GM10266 (cell line): ENCODE data around the gene SVIP.

Experiments used
- DNase-seq: peaks from one replicate; pipeline ENCODE4 v3.0.0; 2012; ENCODE audit errors: extremely low spot score
- TF ChIP-seq, protein P1 (sequence below): IDR thresholded peaks from 2 replicates; pipeline ENCODE4 v1.5.1; 2012; ENCODE audit warnings: mild to moderate bottlenecking, low read depth; ENCODE audit not compliant: control insufficient read depth, insufficient read depth; ENCODE audit errors: missing control alignments

The SVIP gene

DNA sequence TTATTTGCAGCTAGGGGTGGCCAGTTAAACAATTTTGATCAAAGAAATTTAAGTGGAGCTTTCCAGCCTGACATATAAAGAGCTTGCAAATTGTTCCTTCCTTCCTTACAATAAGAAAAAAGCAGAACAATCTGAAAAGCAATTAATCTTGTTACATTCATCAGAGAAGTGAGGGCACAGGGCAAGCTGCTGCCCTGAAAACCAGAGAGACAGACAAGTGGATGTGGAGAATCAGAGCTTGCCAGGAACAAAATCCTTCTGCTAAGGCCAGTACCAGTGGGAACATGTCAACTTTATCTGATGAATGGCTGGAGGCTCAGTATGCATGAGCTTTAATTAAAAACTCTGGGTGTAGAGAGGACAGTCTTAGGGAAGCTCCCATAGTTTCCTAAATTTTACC lies 21.9 kb upstream of the SVIP start:
- TF ChIP-seq, protein P1, sequence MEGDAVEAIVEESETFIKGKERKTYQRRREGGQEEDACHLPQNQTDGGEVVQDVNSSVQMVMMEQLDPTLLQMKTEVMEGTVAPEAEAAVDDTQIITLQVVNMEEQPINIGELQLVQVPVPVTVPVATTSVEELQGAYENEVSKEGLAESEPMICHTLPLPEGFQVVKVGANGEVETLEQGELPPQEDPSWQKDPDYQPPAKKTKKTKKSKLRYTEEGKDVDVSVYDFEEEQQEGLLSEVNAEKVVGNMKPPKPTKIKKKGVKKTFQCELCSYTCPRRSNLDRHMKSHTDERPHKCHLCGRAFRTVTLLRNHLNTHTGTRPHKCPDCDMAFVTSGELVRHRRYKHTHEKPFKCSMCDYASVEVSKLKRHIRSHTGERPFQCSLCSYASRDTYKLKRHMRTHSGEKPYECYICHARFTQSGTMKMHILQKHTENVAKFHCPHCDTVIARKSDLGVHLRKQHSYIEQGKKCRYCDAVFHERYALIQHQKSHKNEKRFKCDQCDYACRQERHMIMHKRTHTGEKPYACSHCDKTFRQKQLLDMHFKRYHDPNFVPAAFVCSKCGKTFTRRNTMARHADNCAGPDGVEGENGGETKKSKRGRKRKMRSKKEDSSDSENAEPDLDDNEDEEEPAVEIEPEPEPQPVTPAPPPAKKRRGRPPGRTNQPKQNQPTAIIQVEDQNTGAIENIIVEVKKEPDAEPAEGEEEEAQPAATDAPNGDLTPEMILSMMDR = no peak
- DNase-seq = no peak

DNA sequence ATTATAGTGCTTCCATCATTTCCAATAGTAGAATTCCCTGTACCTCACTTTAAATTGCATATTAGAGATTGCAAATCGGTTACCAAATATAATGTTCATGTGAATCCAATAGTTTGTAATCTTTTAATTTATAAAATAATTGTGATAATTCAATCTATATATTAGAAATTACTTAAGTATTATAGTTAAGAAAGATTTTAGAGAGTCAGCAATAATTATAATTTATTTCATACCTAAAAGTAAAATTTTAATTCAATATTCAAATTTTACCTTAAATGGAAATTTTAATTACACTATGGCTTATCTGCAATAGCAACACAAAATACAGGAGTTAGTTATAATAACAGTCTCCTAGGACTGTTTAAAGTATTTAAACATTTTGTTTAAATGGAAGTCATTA lies 17.1 kb upstream of the SVIP start:
- TF ChIP-seq, protein P1 = no peak
- no peak for DNase-seq

DNA sequence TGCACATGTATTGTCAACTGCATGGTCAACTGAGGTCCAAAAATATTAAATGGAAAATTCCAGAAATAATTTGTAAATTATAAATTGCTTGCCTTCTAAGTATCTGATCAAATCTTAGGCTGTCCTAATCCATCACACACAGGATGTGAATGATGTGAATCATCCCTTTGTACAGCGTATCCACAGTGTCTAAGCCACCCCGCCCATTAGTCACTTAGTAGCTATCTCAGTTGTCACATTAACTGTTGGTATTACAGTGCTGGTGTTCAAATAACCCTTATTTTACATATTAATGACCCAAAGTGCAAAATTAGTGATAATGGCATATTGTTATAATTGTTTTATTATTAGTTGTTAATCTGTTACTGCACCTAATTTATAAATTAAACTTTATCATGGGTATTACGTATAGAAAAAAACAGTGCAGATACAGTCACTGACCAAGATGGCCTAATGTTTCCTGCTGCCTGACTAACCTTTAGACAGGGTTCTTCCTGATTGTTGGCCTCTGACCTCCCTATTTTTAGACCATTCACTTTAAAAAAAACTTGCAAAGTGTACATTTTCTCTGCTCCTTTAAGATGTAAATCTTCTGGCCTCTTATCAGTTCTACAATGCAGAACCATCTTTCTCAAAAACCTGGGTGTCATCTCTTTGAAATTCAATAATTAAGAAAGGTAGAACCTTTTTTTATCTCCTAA lies 2.9 kb upstream of the SVIP start:
- TF ChIP-seq, protein P1 = no peak
- no peak for DNase-seq

DNA sequence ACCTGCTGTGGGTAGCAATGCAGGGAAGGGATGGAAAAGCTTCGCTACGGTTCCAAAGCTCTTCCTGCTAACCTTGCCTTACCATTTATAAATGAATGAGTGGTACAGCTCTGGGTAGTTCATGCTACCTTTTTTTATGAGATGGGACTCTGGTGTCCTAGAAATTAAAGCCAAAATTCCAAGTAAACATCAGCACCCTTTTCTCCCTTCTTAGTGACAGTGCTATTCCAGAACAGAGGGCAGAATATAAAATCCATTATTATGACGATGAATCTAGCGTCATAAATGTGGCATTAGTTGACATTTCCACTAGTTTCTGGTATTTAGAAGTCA lies 447 bp upstream of the SVIP start:
- DNase-seq = no peak
- TF ChIP-seq, protein P1 = no peak

DNA sequence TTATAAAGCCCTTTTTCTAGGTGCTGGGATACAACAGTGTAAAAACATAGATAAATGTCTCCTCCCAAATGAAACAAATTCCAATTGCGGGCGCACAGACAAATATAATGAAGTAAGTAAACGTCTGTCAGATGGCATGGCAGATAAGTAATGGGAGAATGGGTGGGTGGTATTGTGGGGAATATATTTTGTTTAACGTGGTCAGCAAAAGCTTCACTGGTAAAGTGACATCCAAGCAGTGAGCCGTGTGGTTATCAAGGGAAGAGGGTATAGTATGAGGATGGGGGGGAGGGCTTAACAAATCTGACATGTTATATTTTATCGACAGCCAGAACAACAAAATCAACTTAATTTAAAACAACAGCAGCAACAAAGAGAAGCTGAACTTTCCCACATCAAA lies 1.2 kb downstream of the SVIP start:
- TF ChIP-seq, protein P1 = no peak
- no peak for DNase-seq

DNA sequence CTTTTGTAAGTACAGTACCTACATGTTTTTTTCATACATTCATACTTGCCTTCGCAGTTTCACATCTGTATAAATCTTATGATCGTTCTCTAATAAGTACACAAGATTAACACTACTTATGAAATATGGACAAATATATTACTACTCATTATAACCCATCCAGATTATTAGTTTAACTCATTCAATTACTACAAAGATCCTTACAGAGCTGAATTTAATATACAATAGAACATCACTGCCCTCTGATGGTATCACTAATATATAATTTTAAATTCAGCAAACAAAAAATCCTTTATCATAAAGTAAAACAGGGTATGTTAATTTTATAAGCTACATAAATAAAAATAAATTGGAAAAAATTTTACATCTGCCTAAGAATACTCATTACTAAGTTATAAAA lies 7.4 kb downstream of the SVIP start:
- TF ChIP-seq, protein P1 = no peak
- no peak for DNase-seq

DNA sequence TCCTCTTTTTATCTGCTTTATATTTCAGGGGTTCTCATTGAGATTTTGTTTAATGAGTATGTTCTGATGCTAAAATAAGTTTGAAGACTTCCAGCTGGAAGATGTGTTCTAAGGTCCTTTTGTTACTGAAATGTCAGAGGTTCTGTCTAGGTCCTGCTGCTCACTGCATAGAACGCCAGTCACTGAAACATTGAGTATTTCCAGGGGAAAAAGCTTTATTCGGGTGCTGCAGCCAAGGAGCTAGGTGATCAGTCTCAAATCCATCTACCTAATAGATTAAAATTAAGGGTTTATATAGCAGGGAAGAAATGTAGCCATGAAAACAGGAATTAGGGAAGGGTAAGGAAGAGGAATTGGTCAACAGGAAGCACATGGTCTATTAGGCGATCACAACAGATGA lies 19.7 kb downstream of the SVIP start:
- DNase-seq = no peak
- TF ChIP-seq, protein P1 = no peak
